Activated naive CD4-positive, alpha-beta T cell treated with anti-CD3 and anti-CD28 coated beads for 36 hours (primary cell): ENCODE results near the gene ENAH. TPM values are rescaled to one million over a fixed set of nuclear protein-coding genes. Genes with fewer than 3 reads are reported as not detected.
"Not testable (repeated sequence)": the region's sequence is repeated elsewhere in the genome, so short reads cannot be mapped to it uniquely, and the experiment has no call there.

Experiments
- CTCF ChIA-PET: fragments of 350-600 bp; sonication (Branson Sonifier 250); formaldehyde crosslinking; loops from one replicate; lab custom pipeline; 2021; ENCODE audit warnings: antibody characterized with exemption; lab: Charles Lee
- DNase-seq: peaks from one replicate; pipeline ENCODE4 v3.0.0-alpha.2; 2020
- H3K27ac Mint-ChIP-seq: one replicate; pipeline ENCODE4 v1.8.0; 2021; ENCODE audit warnings: mild to moderate bottlenecking, mixed read lengths
- H3K27me3 Mint-ChIP-seq: one replicate; pipeline ENCODE4 v1.8.0; 2021; ENCODE audit warnings: low read depth, mixed read lengths
- H3K36me3 Mint-ChIP-seq: one replicate; pipeline ENCODE4 v1.8.0; 2021; ENCODE audit warnings: low read depth, mixed read lengths
- H3K4me1 Mint-ChIP-seq: one replicate; pipeline ENCODE4 v1.8.0; 2021; ENCODE audit warnings: low read depth, mixed read lengths
- H3K4me3 Mint-ChIP-seq: one replicate; pipeline ENCODE4 v1.8.0; 2021; ENCODE audit warnings: mild to moderate bottlenecking, moderate library complexity, mixed read lengths
- H3K9me3 Mint-ChIP-seq: one replicate; pipeline ENCODE4 v1.8.0; 2021; ENCODE audit warnings: mixed read lengths
- intact Hi-C: fragments of 100-400 bp; cut with micrococcal nuclease; formaldehyde crosslinking; loops from one replicate; pipeline ENCODE4 v1.15.1; 2023
- total RNA-seq, 2 experiments: library from RNA; stranded (reverse); gene quantifications; one replicate each; pipeline ENCODE4 v1.2.3, GENCODE V29; 2021

Gene ENAH
- total RNA-seq, 2 experiments from 2014 or later: 0.91 to 2.0 TPM

- Mint-ChIP-seq H3K9me3 (no peaks in the 10 kb centered on the region), H3K27ac (no peak overlapping the region), H3K4me1 (peaks cover 37% of the 10 kb centered on the region), H3K36me3 (no peaks in the 10 kb centered on the region), H3K4me3 (no peak overlapping the region), H3K27me3 (no peaks in the 10 kb centered on the region)
- DNase-seq: peak; percentile 60
- intact Hi-C loops: loop anchor here (1.0 to 5.0 kb wide), 8 partner anchors 79 to 646 kb away; partner anchors contain the start of gene SRP9
- CTCF ChIA-PET: interaction anchor here (0.5 to 4.1 kb wide), 46 partner anchors 8 to 519 kb away, joined by 3 to 25 read pairs (median 4); partner anchors contain the start of genes LEFTY1, SRP9 and TMEM63A
Observed at GRCh38 chr1:225474986-225475820, 177.7 kb downstream of the ENAH start.

- Mint-ChIP-seq H3K27ac (no peak overlapping the region), H3K9me3 (no peaks in the 10 kb centered on the region), H3K4me1 (peaks cover 37% of the 10 kb centered on the region), H3K27me3 (no peaks in the 10 kb centered on the region), H3K4me3 (no peak overlapping the region), H3K36me3 (no peaks in the 10 kb centered on the region)
- CTCF ChIA-PET: interaction anchor here (0.6 to 4.1 kb wide), 41 partner anchors 9 to 520 kb away, joined by 3 to 25 read pairs (median 4); partner anchors contain the start of genes LEFTY1, SRP9 and TMEM63A
- DNase-seq: no peak
- intact Hi-C loops: loop anchor here (2.0 kb wide), 1 partner anchor 180 kb away; no protein-coding TSS in a partner anchor
Observed at GRCh38 chr1:225474439-225474985, 178.4 kb downstream of the ENAH start.

GRCh38 chr1:225473676-225474438 is 179.1 kb downstream of the ENAH start:
- intact Hi-C loops: loop anchor here (2.0 kb wide), 1 partner anchor 181 kb away; no protein-coding TSS in a partner anchor
- not testable (repeated sequence) for DNase-seq, H3K9me3 Mint-ChIP-seq, H3K27me3 Mint-ChIP-seq, H3K36me3 Mint-ChIP-seq
- peak overlapping the region; percentile 68 for H3K27ac Mint-ChIP-seq
- peaks cover 38% of the 10 kb centered on the region for H3K4me1 Mint-ChIP-seq
- CTCF ChIA-PET: interaction anchor here (0.6 to 4.1 kb wide), 34 partner anchors 8 to 513 kb away, joined by 3 to 25 read pairs (median 4); partner anchors contain the start of genes LEFTY1 and SRP9
- peak overlapping the region; percentile 22 for H3K4me3 Mint-ChIP-seq

GRCh38 chr1:225473266-225473665 is 179.7 kb downstream of the ENAH start:
- H3K36me3 Mint-ChIP-seq, intact Hi-C loops, H3K27me3 Mint-ChIP-seq, H3K9me3 Mint-ChIP-seq: not testable (repeated sequence)
- CTCF ChIA-PET: interaction anchor here (0.6 to 3.3 kb wide), 16 partner anchors 9 to 551 kb away, joined by 3 to 18 read pairs (median 4); no protein-coding TSS in a partner anchor
- Mint-ChIP-seq H3K4me1 (peaks cover 44% of the 10 kb centered on the region), H3K4me3 (peak overlapping the region; percentile 22), H3K27ac (peak overlapping the region; percentile 68)
- DNase-seq: peak; percentile 52

GRCh38 chr1:225471453-225472301 is 181.2 kb downstream of the ENAH start:
- no peaks in the 10 kb centered on the region for H3K9me3 Mint-ChIP-seq
- DNase-seq: no peak
- intact Hi-C loops: no loop called here
- no peaks in the 10 kb centered on the region for H3K36me3 Mint-ChIP-seq
- no peaks in the 10 kb centered on the region for H3K27me3 Mint-ChIP-seq
- H3K27ac Mint-ChIP-seq: no peak overlapping the region
- no peak overlapping the region for H3K4me3 Mint-ChIP-seq
- H3K4me1 Mint-ChIP-seq: peaks cover 33% of the 10 kb centered on the region
- CTCF ChIA-PET: interaction anchor here (0.6 to 1.9 kb wide), 5 partner anchors 20 to 505 kb away, joined by 3 to 4 read pairs (median 3); no protein-coding TSS in a partner anchor

GRCh38 chr1:225471109-225471452 is 181.8 kb downstream of the ENAH start:
- Mint-ChIP-seq H3K36me3 (no peaks in the 10 kb centered on the region), H3K27me3 (no peaks in the 10 kb centered on the region), H3K27ac (no peak overlapping the region), H3K4me3 (no peak overlapping the region), H3K9me3 (no peaks in the 10 kb centered on the region), H3K4me1 (peaks cover 31% of the 10 kb centered on the region)
- DNase-seq: no peak
- CTCF ChIA-PET: interaction anchor here (1.4 kb wide), 1 partner anchor 506 kb away, joined by 3 read pairs; no protein-coding TSS in a partner anchor
- intact Hi-C loops: no loop called here

GRCh38 chr1:225470211-225471108 is 182.5 kb downstream of the ENAH start:
- no peak for DNase-seq
- Mint-ChIP-seq H3K27me3 (no peaks in the 10 kb centered on the region), H3K4me1 (peaks cover 32% of the 10 kb centered on the region), H3K9me3 (no peaks in the 10 kb centered on the region), H3K27ac (no peak overlapping the region), H3K4me3 (no peak overlapping the region), H3K36me3 (no peaks in the 10 kb centered on the region)
- CTCF ChIA-PET: interaction anchor here (0.7 kb wide), 1 partner anchor 769 kb away, joined by 3 read pairs; no protein-coding TSS in a partner anchor
- intact Hi-C loops: no loop called here

- no peaks in the 10 kb centered on the region for H3K27me3 Mint-ChIP-seq
- H3K9me3 Mint-ChIP-seq: no peaks in the 10 kb centered on the region
- H3K36me3 Mint-ChIP-seq: no peaks in the 10 kb centered on the region
- CTCF ChIA-PET: interaction anchor here (0.6 to 3.5 kb wide), 8 partner anchors 9 to 442 kb away, joined by 3 to 14 read pairs (median 3); partner anchors contain the start of gene SRP9
- intact Hi-C loops: no loop called here
- H3K27ac Mint-ChIP-seq: no peak overlapping the region
- peak overlapping the region; percentile 90 for H3K4me3 Mint-ChIP-seq
- H3K4me1 Mint-ChIP-seq: peaks cover 25% of the 10 kb centered on the region
- no peak for DNase-seq
Observed at GRCh38 chr1:225469051-225469450, 183.9 kb downstream of the ENAH start.

- CTCF ChIA-PET: interaction anchor here (0.8 to 3.5 kb wide), 11 partner anchors 9 to 443 kb away, joined by 3 to 14 read pairs (median 3); partner anchors contain the start of gene SRP9
- Mint-ChIP-seq H3K4me3 (peak overlapping the region; percentile 90), H3K4me1 (peaks cover 22% of the 10 kb centered on the region)
Observed at GRCh38 chr1:225468270-225469020, 184.5 kb downstream of the ENAH start.

More at GRCh38 chr1:225468270-225469020, 184.5 kb downstream of the ENAH start:
- peak; percentile 59 for DNase-seq
- no peaks in the 10 kb centered on the region for H3K9me3 Mint-ChIP-seq
- intact Hi-C loops: no loop called here
- no peaks in the 10 kb centered on the region for H3K36me3 Mint-ChIP-seq
- H3K27ac Mint-ChIP-seq: peak overlapping the region; percentile 99
- no peaks in the 10 kb centered on the region for H3K27me3 Mint-ChIP-seq
